Measurements from ENCODE around the gene MGRN1.

Gene MGRN1

DNA sequence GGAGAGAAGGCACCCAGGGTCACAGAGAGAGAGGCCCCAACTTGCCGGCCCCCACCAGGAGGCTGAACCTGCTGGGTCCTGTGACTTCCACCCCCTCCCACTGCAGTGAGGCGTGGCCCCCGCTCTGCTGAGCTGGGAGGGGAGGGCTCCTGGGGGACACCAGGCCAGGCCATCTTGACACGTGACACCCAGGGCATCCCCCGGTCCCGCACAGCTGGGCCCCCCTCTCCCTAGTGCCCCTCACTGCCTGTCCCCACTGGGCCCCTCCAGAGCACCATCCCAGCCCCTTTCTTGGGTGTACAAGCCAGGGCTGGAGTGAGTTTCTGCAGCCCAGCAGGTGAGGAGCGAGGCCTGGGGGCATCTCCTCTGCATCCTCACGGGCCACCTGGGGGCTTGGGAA is 22.3 kb upstream of the MGRN1 start:
- TF ChIP-seq, protein P1, sequence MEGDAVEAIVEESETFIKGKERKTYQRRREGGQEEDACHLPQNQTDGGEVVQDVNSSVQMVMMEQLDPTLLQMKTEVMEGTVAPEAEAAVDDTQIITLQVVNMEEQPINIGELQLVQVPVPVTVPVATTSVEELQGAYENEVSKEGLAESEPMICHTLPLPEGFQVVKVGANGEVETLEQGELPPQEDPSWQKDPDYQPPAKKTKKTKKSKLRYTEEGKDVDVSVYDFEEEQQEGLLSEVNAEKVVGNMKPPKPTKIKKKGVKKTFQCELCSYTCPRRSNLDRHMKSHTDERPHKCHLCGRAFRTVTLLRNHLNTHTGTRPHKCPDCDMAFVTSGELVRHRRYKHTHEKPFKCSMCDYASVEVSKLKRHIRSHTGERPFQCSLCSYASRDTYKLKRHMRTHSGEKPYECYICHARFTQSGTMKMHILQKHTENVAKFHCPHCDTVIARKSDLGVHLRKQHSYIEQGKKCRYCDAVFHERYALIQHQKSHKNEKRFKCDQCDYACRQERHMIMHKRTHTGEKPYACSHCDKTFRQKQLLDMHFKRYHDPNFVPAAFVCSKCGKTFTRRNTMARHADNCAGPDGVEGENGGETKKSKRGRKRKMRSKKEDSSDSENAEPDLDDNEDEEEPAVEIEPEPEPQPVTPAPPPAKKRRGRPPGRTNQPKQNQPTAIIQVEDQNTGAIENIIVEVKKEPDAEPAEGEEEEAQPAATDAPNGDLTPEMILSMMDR (IDR thresholded peaks at IDR 0.05; ENCODE audit: borderline replicate concordance, control extremely low read depth, extremely low read depth, insufficient read depth, missing control alignments): no peak
- no peak for DNase-seq (ENCODE audit: low spot score)
- in situ Hi-C loops (cut with MboI; ENCODE audit: low sequenced_read_pairs, unreplicated experiment): no loop called here

DNA sequence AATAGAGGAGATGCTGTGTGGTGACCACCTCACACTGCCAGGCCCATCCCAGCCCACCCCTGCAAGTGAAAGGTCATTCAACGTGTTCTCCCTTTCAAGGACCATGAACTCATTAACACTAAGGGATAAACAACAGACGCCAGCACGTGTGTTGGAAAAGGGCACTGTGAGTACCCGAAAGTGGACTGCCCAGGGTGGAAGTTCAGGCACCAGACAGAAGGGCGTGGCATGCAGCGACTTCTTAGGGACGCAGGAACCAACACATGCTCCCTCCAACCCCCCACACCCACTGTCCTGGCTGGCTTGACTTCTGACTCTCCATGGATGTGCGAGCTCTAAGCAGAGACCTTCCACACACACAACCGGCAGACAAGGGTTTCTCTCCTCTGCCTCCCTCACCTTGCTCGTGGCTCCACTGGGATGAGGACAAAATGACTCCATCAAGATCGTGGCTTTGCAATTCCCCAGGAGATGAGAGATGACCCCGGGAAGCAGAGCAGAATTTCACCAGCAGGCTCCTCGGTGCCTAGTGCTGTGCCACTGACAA is 20.9 kb upstream of the MGRN1 start:
- no peak for DNase-seq (ENCODE audit: low spot score)
- TF ChIP-seq, protein P1 (IDR thresholded peaks at IDR 0.05; ENCODE audit: borderline replicate concordance, control extremely low read depth, extremely low read depth, insufficient read depth, missing control alignments): no peak
- in situ Hi-C loops (cut with MboI; ENCODE audit: low sequenced_read_pairs, unreplicated experiment): no loop called here

DNA sequence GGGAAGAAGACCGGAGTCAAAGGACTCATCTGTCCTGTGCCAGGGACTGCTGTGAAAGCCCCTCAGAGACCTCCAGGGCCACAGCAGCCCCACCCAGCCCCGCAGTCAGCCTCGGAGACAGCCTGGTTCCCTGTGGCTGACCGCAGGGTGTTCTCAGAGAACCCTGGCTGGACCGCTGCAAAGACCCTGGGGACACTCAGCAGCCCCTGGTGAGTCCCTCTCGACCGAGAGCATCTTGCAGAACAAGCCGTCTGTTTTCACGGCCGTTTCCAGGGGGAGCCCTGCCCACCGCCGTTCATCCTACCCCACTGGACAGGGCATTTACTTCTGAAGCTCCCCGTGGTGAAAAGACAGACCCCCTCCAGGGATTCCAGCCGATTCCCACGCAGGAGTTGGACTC is 20.2 kb upstream of the MGRN1 start:
- TF ChIP-seq, protein P1 (IDR thresholded peaks at IDR 0.05; ENCODE audit: borderline replicate concordance, control extremely low read depth, extremely low read depth, insufficient read depth, missing control alignments): no peak
- DNase-seq (ENCODE audit: low spot score): peak; percentile 28
- in situ Hi-C loops (cut with MboI; ENCODE audit: low sequenced_read_pairs, unreplicated experiment): no loop called here

DNA sequence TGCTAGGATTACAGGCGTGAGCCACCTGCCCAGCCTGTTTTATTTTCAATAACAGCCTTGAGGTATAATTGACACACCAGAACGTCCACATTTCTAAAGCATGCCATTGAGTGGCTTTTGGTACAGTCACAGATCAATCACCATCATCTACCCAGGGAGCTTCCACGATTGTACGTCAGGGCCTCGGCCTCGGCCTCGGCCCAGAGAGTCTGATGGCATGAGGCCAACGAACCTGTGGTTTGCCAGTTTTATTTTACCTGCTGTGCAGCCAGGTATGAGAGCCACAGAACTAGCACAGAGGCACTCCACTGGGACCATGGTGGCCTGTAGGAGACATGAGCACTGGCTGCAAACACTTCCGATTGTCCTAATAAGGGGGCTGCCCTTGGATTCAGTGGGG is 18.3 kb upstream of the MGRN1 start:
- no peak for DNase-seq (ENCODE audit: low spot score)
- in situ Hi-C loops (cut with MboI; ENCODE audit: low sequenced_read_pairs, unreplicated experiment): no loop called here
- TF ChIP-seq, protein P1 (IDR thresholded peaks at IDR 0.05; ENCODE audit: borderline replicate concordance, control extremely low read depth, extremely low read depth, insufficient read depth, missing control alignments): no peak

DNA sequence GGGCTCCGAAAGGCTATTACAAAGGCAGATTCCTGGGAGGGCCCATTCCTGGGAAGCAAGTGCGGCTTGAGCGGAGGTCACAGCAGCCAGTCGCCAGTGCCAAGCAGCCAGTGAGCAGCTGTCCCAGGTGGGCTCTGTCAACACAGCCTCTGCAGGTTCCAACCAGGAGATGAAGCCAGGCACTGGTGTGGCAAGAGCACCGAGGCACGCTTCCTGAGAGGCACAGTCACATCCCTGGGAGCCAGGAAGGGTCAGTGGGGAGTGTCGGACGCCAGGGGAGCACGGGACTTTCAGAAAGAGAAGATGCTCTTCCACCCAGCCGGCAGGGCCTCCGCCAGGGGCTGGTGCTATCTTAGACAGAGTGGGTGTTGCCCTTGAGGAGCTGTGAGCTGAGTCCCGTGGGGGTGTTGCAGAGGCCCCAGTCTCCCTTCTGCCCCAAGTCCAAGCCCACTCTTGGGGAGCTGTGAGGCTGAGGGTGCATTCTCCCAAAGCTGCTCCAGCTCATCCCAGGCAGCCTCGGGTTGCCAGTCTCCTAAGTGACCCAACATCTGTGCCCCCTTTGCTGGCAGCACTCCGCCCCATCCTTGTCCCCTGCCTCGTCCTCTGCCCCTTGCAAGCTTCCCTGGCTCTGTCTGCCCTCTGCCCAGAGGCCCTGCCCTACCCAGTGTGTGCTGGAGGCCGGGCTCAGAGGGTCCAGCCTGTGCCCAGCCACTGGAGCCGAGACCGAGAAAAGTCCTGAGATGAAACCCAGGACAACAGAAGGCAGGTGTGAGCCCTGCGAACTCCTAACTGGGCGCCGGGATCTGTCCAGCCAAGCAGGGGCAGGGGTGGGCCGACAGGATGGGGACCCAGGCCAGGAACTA is 16.6 kb upstream of the MGRN1 start:
- peak; percentile 22 for DNase-seq (ENCODE audit: low spot score)
- TF ChIP-seq, protein P1 (IDR thresholded peaks at IDR 0.05; ENCODE audit: borderline replicate concordance, control extremely low read depth, extremely low read depth, insufficient read depth, missing control alignments): no peak
- in situ Hi-C loops (cut with MboI; ENCODE audit: low sequenced_read_pairs, unreplicated experiment): no loop called here

DNA sequence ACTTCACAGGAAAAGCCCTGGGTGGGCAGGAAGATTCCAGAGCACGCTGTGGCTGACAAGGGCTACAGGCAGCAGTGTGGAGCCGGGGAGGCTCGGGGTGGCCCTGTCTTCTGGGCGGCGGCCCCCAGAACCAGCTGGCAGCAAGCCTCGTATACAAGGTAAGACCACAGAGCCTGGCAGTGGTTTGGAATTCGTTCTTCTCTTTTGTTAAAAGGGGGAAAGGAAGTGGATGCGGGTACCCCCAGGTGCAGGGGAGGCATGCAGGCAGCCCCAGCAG is 16.0 kb upstream of the MGRN1 start:
- in situ Hi-C loops (cut with MboI; ENCODE audit: low sequenced_read_pairs, unreplicated experiment): no loop called here
- TF ChIP-seq, protein P1 (IDR thresholded peaks at IDR 0.05; ENCODE audit: borderline replicate concordance, control extremely low read depth, extremely low read depth, insufficient read depth, missing control alignments): no peak
- peak; percentile 22 for DNase-seq (ENCODE audit: low spot score)

All from GM13976 (cell line).